ENCODE data around the gene LRRC8C. TPM values are rescaled to one million over a fixed set of nuclear protein-coding genes. Genes with fewer than 3 reads are reported as not detected.
A peak's percentile ranks its signal among the peaks of the same experiment; 100 is the strongest.
"Not testable (repeated sequence)": the region's sequence is repeated elsewhere in the genome, so short reads cannot be mapped to it uniquely, and the experiment has no call there.

Gene LRRC8C
- total and polyA plus RNA-seq, 8 donors: 8.3 to 11.6 (median 9.2) TPM

GRCh38 chr1:89629146-89629545, 3.8 kb upstream of the LRRC8C start:
- ATAC-seq: no peak

GRCh38 chr1:89629600-89629999, 3.3 kb upstream of the LRRC8C start:
- DNase-seq; H3K27ac ChIP-seq; H3K9me3 ChIP-seq; ATAC-seq; intact Hi-C loops (cut with DNase I); H3K36me3 ChIP-seq; H3K27me3 ChIP-seq; H3K4me3 ChIP-seq: not testable (repeated sequence)
- peaks cover 5 to 27% of the 10 kb centered on the region in 2 donors for H3K4me1 ChIP-seq

More at GRCh38 chr1:89629146-89629545, 3.8 kb upstream of the LRRC8C start:
- no peaks in the 10 kb centered on the region for H3K9me3 ChIP-seq
- intact Hi-C loops (cut with DNase I): no loop called here
- peaks cover 5 to 23% of the 10 kb centered on the region in 2 donors for H3K4me1 ChIP-seq
- TF ChIP-seq CTCF (IDR thresholded peaks at IDR 0.05): no peak
- no peak for DNase-seq
- no peaks in the 10 kb centered on the region for H3K36me3 ChIP-seq
- no peaks in the 10 kb centered on the region for H3K27me3 ChIP-seq
- no peak overlapping the region for H3K4me3 ChIP-seq
- no peak overlapping the region for H3K27ac ChIP-seq

- peaks cover 5 to 30% of the 10 kb centered on the region in 2 donors for H3K4me1 ChIP-seq
- H3K27me3 ChIP-seq: no peaks in the 10 kb centered on the region
- TF ChIP-seq CTCF (IDR thresholded peaks at IDR 0.05): no peak
- intact Hi-C loops (cut with DNase I): loop anchor here in 1 of 2 donors (5.0 kb wide), 2 partner anchors 132 to 357 kb away; no protein-coding TSS in a partner anchor
- no peak for DNase-seq
- H3K4me3 ChIP-seq: no peak overlapping the region
- H3K27ac ChIP-seq: no peak overlapping the region
- no peaks in the 10 kb centered on the region for H3K36me3 ChIP-seq
- no peak for ATAC-seq
- H3K9me3 ChIP-seq: no peaks in the 10 kb centered on the region
Observed at GRCh38 chr1:89630048-89630447, 2.9 kb upstream of the LRRC8C start.

- DNase-seq (peak in 2 of 4 donors; percentile 8 to 26), ATAC-seq (peak; percentile 27)
- Histone ChIP-seq H3K27ac (peak overlapping the region; percentile 87 to 91), H3K9me3 (no peaks in the 10 kb centered on the region), H3K4me3 (peak overlapping the region; percentile 90 to 96), H3K4me1 (peaks cover 5 to 46% of the 10 kb centered on the region in 2 donors), H3K36me3 (no peaks in the 10 kb centered on the region), H3K27me3 (no peaks in the 10 kb centered on the region)
- TF ChIP-seq CTCF (IDR thresholded peaks at IDR 0.05): no peak
- intact Hi-C loops (cut with DNase I): loop anchor here in 1 of 2 donors (5.0 kb wide), 2 partner anchors 130 to 355 kb away; no protein-coding TSS in a partner anchor
Observed at GRCh38 chr1:89631816-89632656, 884 bp upstream of the LRRC8C start.

- Histone ChIP-seq H3K36me3 (no peaks in the 10 kb centered on the region), H3K27ac (peak overlapping the region; percentile 87 to 91), H3K4me3 (peak overlapping the region; percentile 90 to 96), H3K9me3 (no peaks in the 10 kb centered on the region), H3K27me3 (no peaks in the 10 kb centered on the region), H3K4me1 (peaks cover 5 to 52% of the 10 kb centered on the region in 2 donors)
- ATAC-seq: peak; percentile 77
- DNase-seq: peak; percentile 47 to 92 (median 58)
- TF ChIP-seq CTCF (IDR thresholded peaks at IDR 0.05): no peak
- intact Hi-C loops (cut with DNase I): loop anchor here in 1 of 2 donors (5.0 kb wide), 2 partner anchors 129 to 354 kb away; no protein-coding TSS in a partner anchor
Observed at GRCh38 chr1:89633248-89633799, 404 bp downstream of the LRRC8C start.
